ENCODE data around the gene RPTOR.

DNA sequence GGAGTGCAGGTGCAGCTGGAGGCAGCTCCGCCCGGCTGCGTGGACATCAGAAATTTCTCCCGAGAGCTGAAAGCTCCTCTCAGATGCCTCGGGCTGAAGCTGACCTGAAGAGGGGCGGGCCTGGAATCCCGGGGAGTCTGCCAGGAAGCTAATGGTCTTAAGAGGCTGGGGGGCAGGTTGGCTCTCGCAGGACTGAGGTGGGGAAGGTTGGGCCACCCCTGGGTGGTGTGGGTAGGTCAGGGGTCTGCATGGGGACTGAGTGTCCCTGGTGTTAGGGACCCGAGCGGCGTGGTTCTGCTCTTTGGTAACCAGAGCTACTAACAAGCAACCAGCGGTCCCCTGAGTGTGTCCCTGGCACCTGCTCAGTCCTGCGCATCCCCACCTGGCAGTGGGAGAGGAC, 450.5 kb downstream of the RPTOR start:
- TF ChIP-seq POLR2A (IDR thresholded peaks at IDR 0.05) (no peak), CTCF (IDR thresholded peaks at IDR 0.05) (no peak)
